GM18526 (cell line): Measurements from ENCODE around the gene OR4D10.

Experiments used
- POLR2A ChIP-seq: IDR thresholded peaks from 3 replicates; pipeline ENCODE4 v1.6.1; 2011; ENCODE audit not compliant: insufficient read length; ENCODE audit errors: extremely low read depth

Gene OR4D10

DNA sequence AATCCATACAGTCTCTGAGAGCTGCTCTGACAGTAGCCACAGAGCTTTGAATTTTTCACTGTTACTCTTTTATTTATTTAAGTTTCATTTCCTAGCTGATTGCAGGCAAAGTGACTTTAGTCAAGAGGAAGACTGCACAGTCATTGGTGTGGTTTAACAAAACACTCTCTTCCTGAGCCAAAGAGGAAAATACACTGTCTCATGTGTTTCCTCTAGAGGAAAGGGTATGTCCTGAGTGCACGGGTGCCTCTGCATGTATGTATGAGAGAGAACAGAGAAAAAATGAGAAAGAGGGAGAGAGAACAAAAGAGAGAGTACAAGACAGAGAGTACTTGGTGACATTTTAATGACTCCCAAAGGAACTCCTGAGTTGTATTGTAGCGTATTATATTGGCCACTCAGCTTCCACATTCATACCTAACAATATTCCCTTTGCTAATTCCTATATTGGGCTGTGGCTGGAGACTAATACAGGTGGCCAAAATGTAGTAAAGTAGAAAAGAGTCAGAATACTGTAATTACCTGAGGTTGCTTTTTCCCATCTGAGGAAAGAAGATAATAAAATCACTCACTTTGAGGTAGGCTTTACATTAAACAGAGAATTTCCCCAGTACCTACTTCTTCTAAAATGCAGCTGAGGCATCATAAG, 38.0 kb downstream of the OR4D10 start, which contains the start of gene OR4D9:
Gene OR4D9, plus strand, starts transcription at position 599 of the 649 bp plus-strand sequence. CDS start 3,374 bp downstream, outside the sequence.
- no peak for TF ChIP-seq POLR2A

DNA sequence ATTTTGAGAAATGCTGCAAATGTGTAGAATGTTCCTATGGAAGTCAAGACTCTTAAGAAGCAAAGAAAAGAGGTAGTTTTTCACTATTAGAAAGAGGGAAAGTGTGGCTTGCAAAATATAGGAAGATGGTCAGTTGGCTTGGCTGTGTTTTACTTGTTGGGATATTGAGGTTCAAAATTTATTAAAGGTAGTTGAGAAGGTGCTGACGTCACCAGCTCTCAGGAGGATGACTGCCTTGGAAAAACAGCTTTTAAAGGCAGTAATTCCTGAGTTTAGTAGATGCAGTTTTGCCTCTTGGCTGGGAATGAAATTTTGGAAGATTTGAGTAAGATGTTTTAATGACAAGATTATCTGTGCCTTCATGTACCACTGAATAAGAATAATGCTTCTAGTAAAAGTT, 38.6 kb downstream of the OR4D10 start:
- TF ChIP-seq POLR2A = no peak

DNA sequence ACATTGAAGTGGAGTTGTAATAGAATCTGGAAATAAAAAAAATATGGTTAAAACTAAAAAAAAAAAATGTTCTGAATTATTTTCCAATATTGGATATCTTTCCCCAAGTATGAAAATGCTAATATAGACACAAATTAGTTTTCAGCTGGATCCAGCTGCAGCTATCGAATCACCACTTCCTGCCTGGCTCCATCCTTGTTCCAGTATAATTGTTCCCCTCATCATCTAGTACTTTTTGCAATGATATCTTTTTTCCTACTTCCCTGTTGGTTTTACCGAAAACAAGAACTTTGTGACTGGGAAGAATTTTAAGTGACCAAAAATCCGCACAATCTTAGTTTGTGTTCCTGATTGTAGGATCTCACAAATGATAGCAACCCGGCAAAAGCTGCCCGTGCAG, 47.6 kb downstream of the OR4D10 start:
- TF ChIP-seq POLR2A = no peak

DNA sequence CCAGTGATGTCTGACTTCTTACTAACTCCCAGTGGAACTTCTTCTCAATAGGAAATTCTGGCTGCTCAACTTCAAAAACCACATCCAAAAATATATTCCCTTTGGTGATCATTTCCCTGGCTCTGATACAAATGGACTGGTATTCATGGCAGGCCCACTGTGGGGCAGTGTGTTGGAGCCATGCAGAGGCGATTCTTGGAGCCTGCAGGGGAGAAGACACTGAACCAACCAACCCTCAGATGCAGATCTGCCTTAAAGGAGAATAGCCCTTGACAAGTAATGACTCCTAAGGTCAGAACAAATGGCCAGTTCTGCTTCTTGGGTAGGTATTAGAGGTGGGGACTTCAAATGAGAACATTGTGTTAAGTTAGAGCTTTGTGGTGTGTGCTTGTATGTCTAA, 50.4 kb downstream of the OR4D10 start:
- no peak for TF ChIP-seq POLR2A

DNA sequence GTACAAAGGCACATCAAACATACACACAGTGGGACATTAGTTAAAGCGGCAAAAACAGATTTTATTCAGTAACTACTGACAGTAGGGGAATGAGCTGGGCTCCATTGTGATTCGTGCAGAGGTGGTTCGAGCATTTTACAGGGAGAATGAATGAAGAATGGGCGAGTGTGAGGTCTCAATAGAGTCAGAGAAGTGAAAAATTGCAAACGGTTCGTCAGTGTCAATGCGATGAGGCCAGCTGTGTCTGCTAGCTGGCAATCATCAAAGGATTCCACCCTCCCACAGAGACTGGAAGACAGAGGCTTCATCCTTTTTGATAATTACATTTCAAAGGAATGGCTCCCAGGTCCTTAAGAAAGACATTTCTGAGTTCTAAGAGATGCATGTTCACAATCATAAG, 55.6 kb downstream of the OR4D10 start:
- no peak for TF ChIP-seq POLR2A
